IMR-90 (cell line): Measurements from ENCODE around the gene BLNK.

Source experiments
- CTCF ChIP-seq: conservative IDR thresholded peaks from 2 replicates; pipeline ENCODE4 v1.5.1; 2012; ENCODE audit warnings: mild to moderate bottlenecking, low read depth, low read length, improper control_type of control experiment
- MAFK ChIP-seq: IDR thresholded peaks from 2 replicates; pipeline ENCODE4 v1.6.1; 2012; ENCODE audit warnings: low read depth, low read length, improper control_type of control experiment
- MAZ ChIP-seq: IDR thresholded peaks from 2 replicates; pipeline ENCODE4 v1.6.1; 2012; ENCODE audit warnings: low read depth, mild to moderate bottlenecking, low read length, improper control_type of control experiment, moderate library complexity, borderline replicate concordance
- POLR2A ChIP-seq: IDR thresholded peaks from 2 replicates; pipeline ENCODE4 v1.6.1; 2012; ENCODE audit warnings: mild to moderate bottlenecking, low read depth, low read length

GRCh38 chr10:96250349-96250748 is 21.0 kb downstream of the BLNK start:
- TF ChIP-seq MAFK: no peak
- no peak for TF ChIP-seq MAZ
- no peak for TF ChIP-seq CTCF
- TF ChIP-seq POLR2A: no peak
